HG02973 (cell line): ENCODE results near the gene SLC66A2.
"Not testable (repeated sequence)": the region's sequence is repeated elsewhere in the genome, so short reads cannot be mapped to it uniquely, and the experiment has no call there.

Experiments
- ATAC-seq: cut with Tn5 transposase; IDR thresholded peaks from one replicate; pipeline ENCODE4 v1.9.1; 2021; ENCODE audit warnings: moderate library complexity; ENCODE audit not compliant: unreplicated experiment

The SLC66A2 gene

GRCh38 chr18:79883461-79884293, 67.8 kb downstream of the SLC66A2 start:
- ATAC-seq: no peak

DNA sequence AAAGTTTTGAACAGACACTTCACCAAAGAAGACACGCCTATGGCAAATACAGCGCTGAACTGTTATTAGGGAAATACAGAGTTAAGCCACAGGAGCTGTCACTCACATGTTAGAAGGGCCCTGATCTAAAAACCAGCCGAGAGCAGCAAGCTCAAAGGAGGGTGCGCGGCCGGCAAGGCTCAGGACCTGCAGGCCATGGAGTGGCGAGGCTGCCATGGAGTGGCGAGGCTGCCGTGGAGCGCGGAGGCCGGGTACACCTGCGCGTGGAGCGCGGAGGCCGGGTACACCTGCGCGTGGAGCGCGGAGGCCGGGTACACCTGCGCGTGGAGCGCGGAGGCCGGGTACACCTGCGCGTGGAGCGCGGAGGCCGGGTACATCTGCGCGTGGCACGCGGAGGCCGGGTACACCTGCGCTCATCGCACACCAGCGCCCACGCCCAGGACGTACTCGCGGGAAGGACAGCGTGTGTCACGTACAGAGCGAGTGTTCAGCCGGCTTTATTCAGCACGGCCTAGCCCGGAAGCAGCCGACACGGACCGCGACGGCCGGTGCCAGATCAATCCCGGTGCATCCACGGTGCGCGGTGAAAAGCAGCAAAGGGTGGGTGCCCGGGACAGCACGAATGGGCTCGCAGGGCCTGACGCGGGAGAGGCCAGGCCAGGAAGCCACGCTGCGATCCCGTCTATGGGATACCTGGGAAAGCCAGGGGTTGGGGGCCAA, 68.8 kb downstream of the SLC66A2 start:
- no peak for ATAC-seq

GRCh38 chr18:79881695-79882094, 69.8 kb downstream of the SLC66A2 start:
- no peak for ATAC-seq

GRCh38 chr18:79879566-79879965, 71.9 kb downstream of the SLC66A2 start:
- ATAC-seq: no peak

GRCh38 chr18:79878741-79879378, 72.6 kb downstream of the SLC66A2 start:
- no peak for ATAC-seq

DNA sequence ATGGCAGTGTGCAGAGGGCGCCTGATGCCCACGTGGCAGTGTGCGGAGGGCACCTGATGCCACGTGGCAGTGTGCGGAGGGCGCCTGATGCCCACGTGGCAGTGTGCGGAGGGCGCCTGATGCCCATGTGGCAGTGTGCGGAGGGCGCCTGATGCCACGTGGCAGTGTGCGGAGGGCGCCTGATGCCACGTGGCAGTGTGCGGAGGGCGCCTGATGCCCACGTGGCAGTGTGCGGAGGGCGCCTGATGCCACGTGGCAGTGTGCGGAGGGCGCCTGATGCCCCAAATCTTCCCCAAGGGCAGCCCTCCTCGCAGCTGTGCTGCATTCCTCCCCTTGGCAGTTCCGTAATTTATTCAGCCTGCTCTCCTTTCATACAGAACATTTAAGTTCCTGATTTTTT, 73.2 kb downstream of the SLC66A2 start:
- not testable (repeated sequence) for ATAC-seq

DNA sequence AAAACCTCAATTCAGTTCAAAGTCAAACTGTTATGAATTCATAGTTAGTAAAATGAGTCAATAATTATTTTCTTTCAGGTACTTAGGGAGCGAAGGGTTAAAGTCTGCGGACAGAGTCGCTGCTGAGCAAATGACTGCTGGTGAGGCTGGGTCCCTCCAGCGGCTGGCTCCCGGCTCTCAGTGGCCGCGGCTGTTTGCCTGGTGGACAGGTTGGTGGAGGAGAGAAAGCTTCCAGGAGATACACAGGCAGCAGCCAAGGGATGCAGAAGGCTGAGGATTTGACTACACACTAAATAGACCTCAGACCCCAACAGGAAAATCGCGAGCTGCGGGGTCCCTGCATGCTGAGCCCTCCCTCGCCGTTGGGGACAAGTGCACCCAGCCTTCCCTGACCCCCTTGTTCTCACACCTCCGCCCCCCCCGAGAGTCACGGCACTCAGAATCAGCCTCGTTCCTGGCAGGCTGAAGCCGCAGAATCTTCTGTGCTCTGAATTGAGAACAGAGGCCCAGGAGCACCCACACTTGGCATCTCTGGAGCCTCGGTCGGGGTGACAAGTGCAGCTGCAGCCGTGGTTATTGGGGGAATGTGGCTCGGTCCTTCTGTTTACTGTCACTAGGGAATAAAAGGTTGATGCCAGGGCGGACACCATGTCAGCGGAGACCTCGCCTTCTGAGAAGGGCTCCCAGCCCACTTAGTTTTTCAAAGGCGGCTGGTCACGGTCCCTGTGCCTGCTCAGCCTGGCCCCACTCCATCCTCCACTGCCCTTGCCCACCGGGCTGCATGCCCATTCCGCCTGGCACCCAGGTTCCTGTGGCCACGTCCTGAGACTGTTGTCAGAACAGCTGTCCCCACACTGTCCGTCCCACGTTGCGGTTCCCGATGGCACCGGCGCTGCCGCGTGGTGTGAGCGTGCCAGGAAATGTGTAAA, 74.0 kb downstream of the SLC66A2 start:
- ATAC-seq: no peak

DNA sequence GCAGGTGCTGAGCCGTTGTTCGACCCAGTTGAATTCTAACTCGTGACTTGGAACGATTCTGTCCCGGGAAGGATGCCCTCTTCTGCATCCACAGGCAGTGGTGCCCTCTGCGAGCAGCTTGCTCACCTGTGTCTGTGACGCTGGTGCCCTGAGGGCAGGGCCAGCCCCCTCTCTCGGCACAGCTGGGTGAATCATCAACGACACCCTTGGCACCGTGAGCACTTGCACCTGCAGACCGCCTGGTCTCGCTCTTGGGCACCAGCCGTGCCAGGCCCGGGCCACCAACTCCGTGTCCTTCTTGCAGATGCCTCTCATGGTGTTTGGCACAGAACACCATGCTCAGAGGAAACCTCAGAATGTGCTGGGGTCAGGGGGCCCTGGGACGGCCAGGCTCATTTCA, 75.0 kb downstream of the SLC66A2 start:
- ATAC-seq: no peak

- no peak for ATAC-seq
Measured at GRCh38 chr18:79875931-79876461, 75.5 kb downstream of the SLC66A2 start.

DNA sequence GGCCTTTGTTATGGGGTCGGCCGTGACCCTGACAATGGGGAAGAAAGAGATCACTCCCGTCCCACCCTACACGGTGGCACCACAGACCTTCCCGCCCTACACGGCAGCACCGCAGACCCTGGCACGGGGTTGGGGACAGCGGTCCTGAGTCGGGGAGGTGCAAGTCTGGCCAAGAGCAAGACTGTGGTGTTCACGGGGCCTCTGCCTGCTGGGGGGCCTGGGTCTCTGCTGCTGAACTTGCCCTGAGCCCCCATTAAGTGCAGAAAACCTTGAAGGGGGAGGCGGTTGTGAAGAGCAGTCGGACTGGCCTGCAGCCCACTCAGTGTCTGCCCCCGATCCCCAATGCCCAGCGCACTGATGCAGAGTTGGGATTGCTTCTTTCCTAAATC, 75.9 kb downstream of the SLC66A2 start:
- ATAC-seq: no peak

DNA sequence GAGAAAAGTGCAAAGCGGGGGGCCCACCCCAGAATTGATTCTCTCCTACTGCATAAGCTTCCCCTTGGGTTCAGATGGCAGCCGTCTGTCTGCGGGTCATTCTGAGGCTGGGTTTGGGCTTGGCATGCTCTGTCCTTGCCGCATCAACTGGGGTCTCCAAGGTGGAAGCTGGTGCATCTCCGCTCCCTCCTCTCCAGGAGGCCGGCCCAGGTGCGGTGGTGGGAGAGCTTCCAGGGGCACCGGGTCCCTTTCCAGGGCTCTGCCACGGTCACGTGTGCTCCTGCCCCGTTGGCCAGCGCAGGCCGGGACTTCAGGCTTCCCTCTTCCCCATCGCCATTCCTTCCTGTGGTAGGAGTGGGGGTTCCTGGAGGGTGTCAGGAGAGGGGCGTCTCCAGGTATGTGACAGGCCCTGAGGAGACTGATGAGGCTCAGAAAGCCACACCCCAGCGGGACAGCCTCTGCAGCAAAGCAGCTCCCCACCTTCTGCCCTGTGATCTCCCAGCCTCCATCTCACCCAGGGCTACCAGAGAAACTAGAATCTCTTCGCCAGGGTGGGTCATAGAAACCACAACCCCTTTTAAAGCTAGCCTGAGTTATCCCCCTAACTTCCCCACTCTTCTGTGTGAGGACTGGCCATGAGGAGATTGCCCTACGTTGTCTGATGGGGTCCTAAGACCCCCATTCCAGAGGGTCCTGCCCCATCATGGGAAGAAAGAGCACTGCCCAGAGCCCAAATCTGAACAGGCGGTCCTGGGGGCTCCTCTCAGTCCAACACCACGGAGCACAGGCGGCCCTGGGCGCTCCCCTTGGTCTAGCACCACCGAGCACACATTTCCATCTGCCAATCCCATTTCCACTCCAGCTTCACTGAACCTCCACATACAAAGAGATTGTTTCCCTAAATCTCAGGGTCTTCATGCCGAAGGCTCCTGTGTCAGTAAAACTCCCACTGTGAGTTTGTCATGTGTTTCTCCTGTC, 76.6 kb downstream of the SLC66A2 start:
- ATAC-seq: no peak

DNA sequence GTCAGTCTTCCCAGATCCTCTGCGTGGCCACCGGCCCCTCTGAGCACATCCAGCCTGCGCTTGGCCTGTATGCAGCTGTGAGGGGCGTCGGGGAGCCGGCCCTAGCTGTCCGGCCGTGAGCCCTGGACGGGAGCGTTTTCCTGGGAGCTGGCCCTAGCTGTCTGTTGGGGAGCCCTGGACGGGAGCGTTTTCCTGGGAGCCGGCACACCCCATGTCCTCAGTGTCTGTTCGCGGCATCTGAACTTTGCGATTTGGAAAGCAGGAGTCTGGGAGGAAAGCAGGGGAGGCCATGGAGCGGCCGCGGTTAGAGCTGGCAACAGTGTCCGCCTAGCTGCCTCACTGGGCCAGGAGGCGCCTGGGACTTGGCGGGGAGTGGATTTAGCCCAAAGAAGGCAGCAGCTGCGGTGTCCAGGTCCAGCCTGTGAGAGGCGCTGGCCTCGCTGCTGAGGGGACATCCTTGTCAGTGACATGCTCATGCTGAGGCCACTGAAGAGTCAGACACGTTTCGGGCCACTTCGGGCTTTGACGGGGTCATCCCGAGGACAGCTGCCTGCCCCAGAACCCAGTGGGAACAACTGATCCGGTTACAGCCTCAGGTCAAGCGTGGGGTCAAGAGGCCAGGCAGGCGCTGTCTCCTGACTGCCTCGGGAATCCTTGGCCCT, 77.9 kb downstream of the SLC66A2 start:
- ATAC-seq: no peak

DNA sequence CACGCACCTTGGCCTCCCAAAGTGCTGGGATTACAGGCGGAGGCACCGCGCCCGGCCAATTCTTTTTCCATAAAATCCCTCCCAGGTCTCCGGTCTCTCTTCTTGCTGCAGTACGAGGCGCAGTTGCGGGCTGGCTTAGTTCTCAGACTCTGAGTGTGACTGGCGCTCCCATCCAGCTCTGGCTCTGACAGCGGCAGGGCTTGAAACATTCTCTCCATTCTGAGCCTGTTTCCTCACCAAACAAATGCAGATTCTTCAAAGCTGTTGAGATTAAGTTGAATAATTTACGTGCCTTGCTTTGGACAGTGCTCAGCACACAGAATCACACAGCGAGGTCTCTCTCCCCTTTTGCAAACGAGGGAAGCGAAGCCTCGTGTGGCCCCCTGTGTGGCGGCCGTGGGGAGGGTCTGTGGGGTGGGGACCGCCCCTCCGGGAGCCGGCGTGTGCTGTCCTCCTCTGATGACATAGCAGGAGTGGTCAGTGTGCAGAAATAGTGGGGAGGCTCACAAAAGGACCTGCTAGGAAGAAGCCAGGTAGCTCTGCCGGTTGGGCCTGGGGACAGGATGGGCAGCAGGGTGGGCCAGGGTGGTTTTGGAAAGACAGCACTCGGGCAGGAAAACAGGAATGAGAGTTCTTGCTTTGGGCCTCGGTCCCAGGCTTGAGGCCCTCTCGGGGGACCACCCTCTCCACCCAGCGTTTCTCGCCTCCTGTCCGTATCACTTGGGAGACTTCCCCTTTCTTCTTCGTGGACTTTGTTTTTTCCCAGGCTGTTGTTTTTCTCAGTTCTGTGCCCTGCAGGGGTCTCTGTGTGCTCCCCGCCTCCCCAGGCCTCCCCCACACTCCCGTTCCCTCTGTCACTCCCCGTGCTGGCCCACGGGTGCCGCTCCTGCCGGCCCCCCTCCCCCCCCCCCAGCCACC, 78.7 kb downstream of the SLC66A2 start:
- ATAC-seq: no peak

DNA sequence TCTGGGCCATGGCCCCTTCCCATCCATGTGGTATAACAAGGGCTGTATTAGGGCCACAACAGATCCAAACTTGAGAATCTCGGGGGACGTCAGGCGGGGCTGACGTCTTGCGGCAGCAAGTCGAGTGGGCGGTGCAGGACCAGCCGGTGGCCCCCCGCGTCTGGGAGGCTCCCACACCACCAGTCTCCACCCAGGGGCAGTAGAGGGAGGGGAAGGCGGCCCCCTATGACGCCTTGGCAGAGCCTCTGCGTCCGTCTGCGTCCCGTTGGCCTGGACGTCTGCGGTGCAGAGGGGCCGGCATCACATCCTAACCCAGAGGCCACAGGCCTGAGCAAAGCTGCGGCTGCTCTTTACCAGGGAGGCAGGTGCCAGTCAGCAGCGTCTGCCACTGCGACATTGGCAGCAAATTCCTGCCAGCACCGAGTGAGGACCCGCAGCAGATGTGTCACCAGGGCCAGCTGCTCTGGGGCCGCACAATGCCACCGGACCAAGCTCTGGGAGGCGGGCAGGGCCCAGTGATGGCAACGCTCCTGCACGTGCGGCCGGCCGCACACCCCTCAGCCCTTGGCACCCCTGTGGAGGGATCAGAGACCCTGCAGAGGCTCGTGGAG, 79.9 kb downstream of the SLC66A2 start:
- ATAC-seq: no peak

DNA sequence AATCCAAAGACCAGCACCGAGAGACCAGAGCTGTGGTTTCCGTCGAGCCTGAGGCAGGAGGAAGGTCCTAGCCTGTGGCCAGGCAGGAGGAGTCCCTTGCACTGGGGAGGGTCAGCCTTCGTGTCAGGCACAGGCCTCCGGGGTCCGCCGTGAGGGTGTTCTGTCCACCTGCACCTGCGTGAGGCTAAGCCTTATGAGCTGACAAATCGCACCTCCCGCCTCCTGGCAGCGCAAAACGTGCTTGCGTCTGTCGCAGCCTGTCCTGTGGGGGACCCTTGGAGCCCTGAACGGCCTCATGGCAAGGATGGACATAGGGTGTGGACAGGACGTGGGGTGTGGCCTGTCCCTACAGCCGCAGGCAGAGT, 80.4 kb downstream of the SLC66A2 start:
- no peak for ATAC-seq

DNA sequence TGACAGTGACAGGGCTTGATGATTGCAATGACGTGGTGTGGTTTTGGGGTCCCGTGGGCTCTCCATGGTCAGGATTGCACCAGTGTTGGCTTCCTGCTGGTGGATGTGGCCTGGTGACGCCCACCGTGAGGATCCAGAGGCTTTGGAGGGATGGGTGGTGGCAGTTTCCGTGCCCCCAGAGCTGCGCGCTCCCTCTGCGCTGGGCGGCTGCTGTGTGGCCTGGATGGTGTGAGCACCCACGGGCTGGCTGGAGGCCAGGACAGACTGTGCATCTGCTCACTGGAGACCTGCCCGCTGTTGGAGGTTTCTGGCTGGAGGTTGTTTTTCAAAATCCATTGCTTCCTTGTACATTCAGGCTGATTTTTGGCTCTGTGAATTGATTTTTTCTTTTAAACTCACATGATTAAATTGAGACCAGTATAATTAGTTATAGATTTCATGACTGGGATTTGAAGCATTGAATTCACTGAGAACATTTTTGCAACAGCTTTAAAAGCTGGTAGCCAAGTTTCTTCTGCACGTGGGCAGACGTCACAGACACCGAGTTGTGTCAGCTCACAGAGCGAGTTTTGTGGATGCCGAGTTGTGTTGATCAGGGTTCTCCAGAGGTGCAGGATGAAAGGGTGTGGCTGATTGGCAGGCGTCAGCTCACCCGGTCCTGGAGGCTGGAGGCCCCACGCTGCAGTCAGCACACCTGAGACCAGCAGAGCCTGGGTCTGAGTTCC, 81.0 kb downstream of the SLC66A2 start:
- ATAC-seq: no peak
